Astrocyte of the cerebellum (primary cell): ENCODE measurements around the gene C8B.

Experiments used
- DNase-seq: peaks from one replicate; pipeline ENCODE4 v3.0.0-alpha.2; 2011; ENCODE audit warnings: low read depth
- H3K4me3 ChIP-seq: 2 replicates; pipeline ENCODE4 v1.5.1; 2011; ENCODE audit warnings: mild to moderate bottlenecking, low read depth, low read length, moderate library complexity
- in situ Hi-C: cut with HindIII; loops from 2 replicates; pipeline ENCODE4 v1.10.0; 2017; ENCODE audit warnings: low sequenced_read_pairs
- TF ChIP-seq, protein P1 (sequence below): IDR thresholded peaks from 2 replicates; pipeline ENCODE4 v1.5.1; 2012; ENCODE audit warnings: low read length, low read depth, moderate library complexity, mild to moderate bottlenecking; ENCODE audit errors: missing control alignments

C8B gene

DNA sequence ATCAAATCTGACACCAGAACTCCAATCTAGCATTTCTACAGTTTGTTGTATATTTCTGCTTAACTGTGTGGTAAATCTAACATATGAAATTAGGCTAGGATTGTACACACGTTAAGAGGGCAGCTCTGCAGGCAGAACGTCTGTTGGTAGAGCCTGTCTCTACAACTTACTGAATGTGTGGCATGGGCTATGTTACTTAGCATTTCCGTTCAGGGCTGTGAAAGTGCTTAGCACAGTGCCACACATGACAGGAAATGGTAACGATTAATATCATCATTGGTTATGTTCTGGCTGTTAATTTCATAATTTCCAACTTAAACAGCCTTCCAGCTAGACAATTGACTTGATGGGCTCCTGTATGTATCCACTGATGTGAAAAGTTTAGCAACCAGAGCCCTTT, 9.6 kb upstream of the C8B start:
- in situ Hi-C loops = no loop called here
- no peak for DNase-seq
- TF ChIP-seq, protein P1, sequence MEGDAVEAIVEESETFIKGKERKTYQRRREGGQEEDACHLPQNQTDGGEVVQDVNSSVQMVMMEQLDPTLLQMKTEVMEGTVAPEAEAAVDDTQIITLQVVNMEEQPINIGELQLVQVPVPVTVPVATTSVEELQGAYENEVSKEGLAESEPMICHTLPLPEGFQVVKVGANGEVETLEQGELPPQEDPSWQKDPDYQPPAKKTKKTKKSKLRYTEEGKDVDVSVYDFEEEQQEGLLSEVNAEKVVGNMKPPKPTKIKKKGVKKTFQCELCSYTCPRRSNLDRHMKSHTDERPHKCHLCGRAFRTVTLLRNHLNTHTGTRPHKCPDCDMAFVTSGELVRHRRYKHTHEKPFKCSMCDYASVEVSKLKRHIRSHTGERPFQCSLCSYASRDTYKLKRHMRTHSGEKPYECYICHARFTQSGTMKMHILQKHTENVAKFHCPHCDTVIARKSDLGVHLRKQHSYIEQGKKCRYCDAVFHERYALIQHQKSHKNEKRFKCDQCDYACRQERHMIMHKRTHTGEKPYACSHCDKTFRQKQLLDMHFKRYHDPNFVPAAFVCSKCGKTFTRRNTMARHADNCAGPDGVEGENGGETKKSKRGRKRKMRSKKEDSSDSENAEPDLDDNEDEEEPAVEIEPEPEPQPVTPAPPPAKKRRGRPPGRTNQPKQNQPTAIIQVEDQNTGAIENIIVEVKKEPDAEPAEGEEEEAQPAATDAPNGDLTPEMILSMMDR = no peak
- no peak overlapping the region for H3K4me3 ChIP-seq

DNA sequence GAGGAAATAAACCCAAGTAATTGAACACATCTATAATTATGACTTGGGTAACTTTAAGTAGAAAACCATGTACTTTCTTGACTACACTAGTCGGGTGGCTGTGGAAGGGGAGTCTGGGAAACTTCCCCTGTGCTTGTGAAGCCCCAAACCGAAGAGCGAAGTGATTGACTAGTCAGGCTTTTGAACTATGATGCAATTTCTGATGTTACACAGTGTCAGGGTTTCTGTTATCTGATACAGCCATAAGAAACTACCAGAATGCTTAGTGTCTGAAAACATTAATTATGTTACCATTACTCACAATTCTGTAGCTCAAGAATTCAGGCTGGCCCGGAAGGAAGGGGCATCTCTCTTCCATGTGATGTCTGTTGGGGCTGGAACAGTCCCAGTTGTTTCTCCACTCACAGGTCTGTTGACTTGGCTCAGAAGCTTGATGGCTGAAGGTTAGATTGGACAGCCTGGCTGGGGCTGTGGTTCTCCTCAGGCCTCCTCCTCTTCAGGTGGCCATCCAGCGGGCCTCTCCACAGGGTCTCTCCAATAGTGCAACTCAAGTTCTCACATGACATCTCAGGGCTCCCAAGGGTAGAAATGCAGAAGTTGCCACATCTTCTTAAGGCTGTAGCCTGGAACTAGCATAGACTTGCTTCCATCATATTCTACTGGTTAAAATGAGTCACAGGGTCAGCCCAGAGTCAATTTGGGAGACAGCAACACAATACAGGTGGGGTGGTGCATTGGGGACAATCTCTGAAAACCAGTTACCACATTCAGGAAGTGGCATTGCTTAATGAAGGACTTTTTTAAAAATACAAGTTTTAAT, 8.3 kb upstream of the C8B start:
- DNase-seq = no peak
- no peak overlapping the region for H3K4me3 ChIP-seq
- in situ Hi-C loops = no loop called here
- TF ChIP-seq, protein P1 = no peak

DNA sequence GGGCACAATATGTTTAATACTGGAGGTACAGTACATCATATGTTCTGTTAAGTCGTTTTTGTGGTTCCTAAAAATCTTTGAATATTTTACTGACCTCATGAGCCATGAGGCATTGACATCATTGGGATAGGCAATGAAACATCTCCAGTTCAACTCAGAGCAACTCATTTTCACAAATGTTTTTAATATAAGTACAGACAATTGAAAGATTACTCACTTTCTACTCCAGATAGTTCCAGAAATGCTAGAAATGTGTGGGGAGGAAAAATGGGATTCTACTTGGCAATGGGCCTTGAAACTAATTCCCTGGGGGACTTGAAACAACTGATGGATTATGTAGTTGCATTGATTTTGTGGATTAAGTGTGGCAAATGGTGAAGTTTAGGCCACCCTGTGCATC, 7.2 kb upstream of the C8B start:
- TF ChIP-seq, protein P1 = no peak
- in situ Hi-C loops = no loop called here
- no peak for DNase-seq
- H3K4me3 ChIP-seq = no peak overlapping the region

DNA sequence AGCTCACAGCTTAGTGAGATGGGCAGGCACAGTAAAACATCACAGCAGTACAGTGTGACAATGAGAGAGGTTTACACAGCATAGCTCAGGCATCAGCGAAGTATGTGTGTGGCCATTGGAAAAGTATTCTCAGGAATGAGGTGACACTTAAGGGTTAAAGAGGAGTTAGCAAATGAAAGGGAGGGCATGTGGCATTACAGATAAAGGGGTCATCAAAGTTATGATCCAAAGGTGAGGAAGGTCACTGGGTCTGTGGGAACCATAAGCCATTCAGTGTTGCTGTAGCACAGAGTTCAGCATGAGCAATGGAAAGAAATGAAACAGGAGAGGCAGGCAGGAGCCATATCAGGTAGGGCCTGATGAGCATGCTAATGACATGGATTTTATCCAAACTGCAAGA, 4.5 kb upstream of the C8B start:
- no peak overlapping the region for H3K4me3 ChIP-seq
- in situ Hi-C loops = no loop called here
- TF ChIP-seq, protein P1 = no peak
- DNase-seq = no peak

DNA sequence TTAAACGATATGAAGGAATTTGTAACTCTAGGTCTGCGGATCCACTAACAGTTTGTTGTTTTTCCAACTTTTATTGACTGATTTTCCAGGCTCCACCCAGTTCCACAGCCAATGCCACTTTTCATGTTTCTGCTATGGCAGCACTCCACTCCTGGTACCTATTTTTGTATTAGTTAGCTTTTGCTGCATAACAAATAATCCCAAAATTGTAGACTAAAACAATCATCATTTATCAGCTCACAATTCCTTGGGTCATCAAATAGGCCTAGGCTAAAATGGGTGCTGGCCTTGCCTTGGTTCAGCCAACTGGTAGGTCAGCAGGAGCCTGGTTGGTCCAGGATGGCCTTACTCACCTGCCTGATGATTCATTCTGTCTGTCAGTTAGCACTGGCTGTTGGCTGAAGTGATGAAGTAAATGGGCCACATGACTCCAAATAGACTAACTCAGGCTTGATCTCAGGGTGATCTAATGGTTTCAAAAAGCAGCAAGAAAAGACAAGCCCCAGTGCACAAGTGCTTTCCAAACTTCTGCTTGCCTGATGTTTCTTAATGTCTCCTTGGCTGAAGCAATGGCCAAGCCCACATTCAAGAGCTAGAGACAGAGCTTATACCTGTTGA, 3.2 kb upstream of the C8B start:
- TF ChIP-seq, protein P1 = no peak
- DNase-seq = no peak
- in situ Hi-C loops = no loop called here
- no peak overlapping the region for H3K4me3 ChIP-seq

DNA sequence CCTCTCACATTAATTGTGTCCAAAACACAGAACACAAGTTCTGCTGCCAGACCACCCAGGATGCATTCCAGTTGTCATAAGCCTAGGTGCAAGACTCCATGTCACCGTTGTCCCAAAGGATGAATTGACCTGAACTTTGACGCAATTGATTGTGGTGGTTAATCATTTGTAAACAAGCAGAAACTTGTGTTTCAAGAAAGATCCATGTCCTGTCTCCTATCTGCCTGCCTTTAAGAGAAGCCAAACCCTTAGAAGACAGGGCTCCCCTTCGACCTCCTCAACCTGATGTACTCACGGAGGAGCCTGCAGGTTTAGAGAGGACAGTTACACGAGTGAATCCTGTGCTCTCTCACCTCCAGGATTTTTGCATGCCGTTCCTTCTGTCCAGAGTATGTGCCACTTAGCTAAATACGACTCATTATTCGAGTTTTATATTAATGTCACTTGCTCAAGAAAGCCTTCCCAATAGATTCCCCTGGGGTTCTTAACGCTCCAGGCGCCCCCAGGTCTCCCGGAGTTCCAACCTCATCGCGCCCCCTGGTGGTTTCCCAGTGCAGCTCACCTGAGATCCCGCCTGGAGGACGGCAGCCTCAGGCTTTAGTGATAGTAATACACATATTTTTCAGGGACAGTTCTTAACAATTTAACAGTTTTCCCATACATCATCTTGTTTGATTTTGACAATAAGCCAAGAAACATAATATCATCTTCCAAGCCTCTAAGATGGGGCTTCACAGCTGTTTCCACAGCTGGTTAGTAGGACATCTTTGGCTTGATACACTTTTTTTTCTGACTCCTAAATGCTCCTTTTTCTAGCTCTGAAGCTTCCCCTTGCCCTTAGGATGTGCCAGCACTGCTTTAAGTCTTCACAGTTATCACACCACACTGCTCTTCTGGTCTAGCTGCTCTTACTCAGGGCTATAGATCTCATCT, 2.4 kb upstream of the C8B start:
- DNase-seq = no peak
- TF ChIP-seq, protein P1 = peak; percentile 50
- in situ Hi-C loops = no loop called here
- H3K4me3 ChIP-seq = no peak overlapping the region
